AG04450 (cell line): Measurements from ENCODE around the gene GLYATL3. TPM values are rescaled to one million over a fixed set of nuclear protein-coding genes. Genes with fewer than 3 reads are reported as not detected.

Experiments used
- CTCF ChIA-PET: fragments of 300-600, 350-600 bp; formaldehyde crosslinking; extraction: SDS; loops from one replicate; lab custom pipeline; 2022; ENCODE audit warnings: antibody characterized with exemption, inconsistent platforms; lab: Charles Lee
- POLR2A ChIA-PET: fragments of 350-600 bp; formaldehyde crosslinking; extraction: SDS; loops from one replicate; lab custom pipeline; 2021; ENCODE audit warnings: antibody characterized with exemption, inconsistent platforms; lab: Yijun Ruan, JAX
- DNase-seq: peaks from one replicate; pipeline ENCODE4 v3.0.0-alpha.2; 2011; ENCODE audit warnings: low read depth, low spot score
- H3K27ac ChIP-seq: one replicate; pipeline ENCODE4 v1.5.1; 2012; ENCODE audit warnings: low read depth, low read length, control low read depth
- H3K27me3 ChIP-seq: one replicate; pipeline ENCODE4 v1.6.0; 2012; ENCODE audit warnings: low read length; ENCODE audit not compliant: control insufficient read depth, insufficient read depth
- H3K4me3 ChIP-seq: 2 replicates; pipeline ENCODE4 v1.5.1; 2011; ENCODE audit warnings: mild to moderate bottlenecking, low read depth, low read length, control low read depth
- H3K9me3 ChIP-seq: 2 replicates; pipeline ENCODE4 v1.5.1; 2012; ENCODE audit warnings: low read length; ENCODE audit not compliant: control insufficient read depth, insufficient read depth
- CTCF ChIP-seq: IDR thresholded peaks from 2 replicates; pipeline ENCODE4 v1.5.1; 2011; ENCODE audit warnings: low read depth, low read length, control low read depth, inconsistent platforms
- polyA plus RNA-seq: library from polyadenylated mRNA; depleted of rRNA; stranded (reverse); fragments of >200 nt; gene quantifications from 2 replicates; pipeline ENCODE4 v1.2.3, GENCODE V29; 2011

GLYATL3 gene
- polyA plus RNA-seq, 1 experiment = not detected

GRCh38 chr6:49558238-49558637, 58.5 kb downstream of the GLYATL3 start:
- Histone ChIP-seq H3K27me3 (no peaks in the 10 kb centered on the region), H3K9me3 (no peaks in the 10 kb centered on the region), H3K4me3 (no peak overlapping the region), H3K27ac (no peak overlapping the region)
- DNase-seq = no peak
- ChIA-PET CTCF (interaction anchor here (1.7 kb wide), 1 partner anchor 49 kb away, joined by 6 read pairs; no protein-coding TSS in a partner anchor), POLR2A (no interaction called here)
- no peak for TF ChIP-seq CTCF

GRCh38 chr6:49563006-49563886, 63.5 kb downstream of the GLYATL3 start:
- H3K27ac ChIP-seq = no peak overlapping the region
- H3K27me3 ChIP-seq = no peaks in the 10 kb centered on the region
- TF ChIP-seq CTCF = no peak
- H3K9me3 ChIP-seq = no peaks in the 10 kb centered on the region
- POLR2A ChIA-PET = no interaction called here
- no peak for DNase-seq
- CTCF ChIA-PET = interaction anchor here (1.1 to 2.7 kb wide), 4 partner anchors 8 to 44 kb away, joined by 3 to 22 read pairs (median 11); no protein-coding TSS in a partner anchor
- no peak overlapping the region for H3K4me3 ChIP-seq

- H3K27me3 ChIP-seq = no peaks in the 10 kb centered on the region
- ChIA-PET POLR2A (no interaction called here), CTCF (interaction anchor here (2.7 kb wide), 1 partner anchor 33 kb away, joined by 14 read pairs; no protein-coding TSS in a partner anchor)
- H3K9me3 ChIP-seq = no peaks in the 10 kb centered on the region
- H3K27ac ChIP-seq = no peak overlapping the region
- TF ChIP-seq CTCF = no peak
- H3K4me3 ChIP-seq = no peak overlapping the region
- no peak for DNase-seq
These were observed 64.8 kb downstream of the GLYATL3 start for GRCh38 chr6:49564552-49564951.

GRCh38 chr6:49565261-49565660, 65.5 kb downstream of the GLYATL3 start:
- DNase-seq = no peak
- H3K27me3 ChIP-seq = peaks cover under 1% of the 10 kb centered on the region
- TF ChIP-seq CTCF = no peak
- H3K4me3 ChIP-seq = no peak overlapping the region
- ChIA-PET CTCF (interaction anchor here (2.7 kb wide), 1 partner anchor 34 kb away, joined by 14 read pairs; no protein-coding TSS in a partner anchor), POLR2A (no interaction called here)
- no peak overlapping the region for H3K27ac ChIP-seq
- no peaks in the 10 kb centered on the region for H3K9me3 ChIP-seq

- H3K9me3 ChIP-seq = no peaks in the 10 kb centered on the region
- H3K27ac ChIP-seq = no peak overlapping the region
- TF ChIP-seq CTCF = no peak
- DNase-seq = no peak
- ChIA-PET POLR2A (no interaction called here), CTCF (interaction anchor here (2.7 kb wide), 1 partner anchor 34 kb away, joined by 14 read pairs; no protein-coding TSS in a partner anchor)
- no peak overlapping the region for H3K4me3 ChIP-seq
- peaks cover 2% of the 10 kb centered on the region for H3K27me3 ChIP-seq
These were observed 66.1 kb downstream of the GLYATL3 start for GRCh38 chr6:49565855-49566254.
